Gastrocnemius medialis (tissue), 4 donors: ENCODE measurements around the gene SLC26A8.

Experiments used
- POLR2A ChIP-seq, 2 donors: fragments of 450-650 bp; IDR thresholded peaks; one replicate each; pipeline ENCODE4 v1.6.1; 2017; ENCODE audit warnings: antibody characterized with exemption in 2 of 2, mild to moderate bottlenecking in 2 of 2, moderate library complexity in 2 of 2
- TF ChIP-seq, protein P1 (sequence below), 5 experiments: fragments of 450-650 bp in 3 of 5; fragments of 200-600 bp in 2 of 5; sonication (generic) in 2 of 5; IDR thresholded peaks in 4 of 5; conservative IDR thresholded peaks in 1 of 5; 1 replicate in 4 of 5; 2 replicates in 1 of 5; pipeline ENCODE4 v1.5.1; 2016 to 2019; ENCODE audit warnings: antibody characterized with exemption in 5 of 5, mild to moderate bottlenecking in 3 of 5, moderate library complexity in 3 of 5

DNA sequence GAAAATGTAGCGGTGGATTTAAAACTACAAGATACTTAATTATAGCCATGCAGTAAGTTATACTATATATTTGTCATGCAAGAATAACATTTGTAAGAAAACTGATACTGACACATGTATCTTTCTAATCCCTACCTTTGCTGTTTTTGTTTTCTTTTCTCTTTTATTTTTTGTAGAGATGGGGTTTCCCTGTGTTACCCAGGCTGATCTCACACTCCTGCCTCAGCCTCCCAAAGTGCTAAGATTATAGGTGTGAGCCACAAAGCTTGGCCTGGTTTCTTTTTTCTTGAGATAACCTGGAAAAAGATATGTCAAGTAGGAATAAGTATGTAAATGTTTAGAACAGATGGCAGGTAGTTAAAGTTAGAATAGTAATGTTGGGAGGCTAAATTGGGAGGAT, 47.3 kb upstream of the SLC26A8 start:
- TF ChIP-seq, protein P1, sequence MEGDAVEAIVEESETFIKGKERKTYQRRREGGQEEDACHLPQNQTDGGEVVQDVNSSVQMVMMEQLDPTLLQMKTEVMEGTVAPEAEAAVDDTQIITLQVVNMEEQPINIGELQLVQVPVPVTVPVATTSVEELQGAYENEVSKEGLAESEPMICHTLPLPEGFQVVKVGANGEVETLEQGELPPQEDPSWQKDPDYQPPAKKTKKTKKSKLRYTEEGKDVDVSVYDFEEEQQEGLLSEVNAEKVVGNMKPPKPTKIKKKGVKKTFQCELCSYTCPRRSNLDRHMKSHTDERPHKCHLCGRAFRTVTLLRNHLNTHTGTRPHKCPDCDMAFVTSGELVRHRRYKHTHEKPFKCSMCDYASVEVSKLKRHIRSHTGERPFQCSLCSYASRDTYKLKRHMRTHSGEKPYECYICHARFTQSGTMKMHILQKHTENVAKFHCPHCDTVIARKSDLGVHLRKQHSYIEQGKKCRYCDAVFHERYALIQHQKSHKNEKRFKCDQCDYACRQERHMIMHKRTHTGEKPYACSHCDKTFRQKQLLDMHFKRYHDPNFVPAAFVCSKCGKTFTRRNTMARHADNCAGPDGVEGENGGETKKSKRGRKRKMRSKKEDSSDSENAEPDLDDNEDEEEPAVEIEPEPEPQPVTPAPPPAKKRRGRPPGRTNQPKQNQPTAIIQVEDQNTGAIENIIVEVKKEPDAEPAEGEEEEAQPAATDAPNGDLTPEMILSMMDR (IDR thresholded peaks at IDR 0.05 in 4 of 5, conservative IDR thresholded peaks at IDR 0.05 in 1 of 5) = no peak
- TF ChIP-seq POLR2A (IDR thresholded peaks at IDR 0.05) = no peak
